GM19193 (cell line): ENCODE data around the gene SORL1.

Experiments
- POLR2A ChIP-seq: IDR thresholded peaks from 4 replicates; pipeline ENCODE4 v1.6.1; 2011; ENCODE audit not compliant: insufficient read depth, insufficient read length; ENCODE audit errors: extremely low read depth

Gene SORL1

DNA sequence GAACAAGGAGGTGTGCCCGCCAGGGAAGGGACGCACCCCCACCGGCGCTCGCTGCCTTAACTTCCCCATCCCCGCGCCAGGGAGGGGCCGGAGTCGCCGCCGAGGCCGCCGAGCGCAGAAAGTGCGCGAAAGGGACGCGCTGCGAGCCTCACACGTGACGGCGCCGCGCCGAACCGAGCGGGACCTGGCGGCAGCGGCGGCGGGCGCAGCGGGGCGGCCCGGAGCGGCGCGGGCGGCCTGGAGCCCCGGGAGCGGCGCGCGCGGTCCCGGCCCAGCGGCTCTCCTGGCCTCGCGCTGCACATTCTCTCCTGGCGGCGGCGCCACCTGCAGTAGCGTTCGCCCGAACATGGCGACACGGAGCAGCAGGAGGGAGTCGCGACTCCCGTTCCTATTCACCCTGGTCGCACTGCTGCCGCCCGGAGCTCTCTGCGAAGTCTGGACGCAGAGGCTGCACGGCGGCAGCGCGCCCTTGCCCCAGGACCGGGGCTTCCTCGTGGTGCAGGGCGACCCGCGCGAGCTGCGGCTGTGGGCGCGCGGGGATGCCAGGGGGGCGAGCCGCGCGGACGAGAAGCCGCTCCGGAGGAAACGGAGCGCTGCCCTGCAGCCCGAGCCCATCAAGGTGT, at the start of gene SORL1:
Gene SORL1, plus strand, starts transcription at position 329 of the 623 bp plus-strand sequence. Its CDS starts 18 bp downstream, at position 347.
- TF ChIP-seq POLR2A, result peak; percentile 72

GRCh38 chr11:121405646-121406045, 46.5 kb upstream of the SORL1 start:
- no peak for TF ChIP-seq POLR2A

DNA sequence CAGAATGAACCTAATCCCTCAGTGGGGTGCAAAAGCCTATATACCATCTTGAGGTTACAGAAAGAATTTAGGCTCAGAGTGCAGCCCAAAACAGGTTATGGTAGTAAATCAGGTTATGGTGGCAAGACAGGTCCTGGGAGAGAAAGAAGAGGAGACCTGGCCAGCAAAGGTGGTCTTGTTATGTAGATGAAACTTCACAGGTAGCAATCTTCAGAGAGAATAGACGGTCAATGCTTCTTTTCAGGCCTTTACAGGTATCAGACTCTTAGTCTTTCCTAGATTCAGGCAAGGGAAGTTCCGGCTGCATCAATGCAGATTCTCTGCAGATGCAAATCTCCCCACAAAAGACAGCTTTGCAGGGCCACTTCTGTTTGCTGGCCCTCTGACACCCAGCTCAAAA, 45.8 kb upstream of the SORL1 start:
- no peak for TF ChIP-seq POLR2A

DNA sequence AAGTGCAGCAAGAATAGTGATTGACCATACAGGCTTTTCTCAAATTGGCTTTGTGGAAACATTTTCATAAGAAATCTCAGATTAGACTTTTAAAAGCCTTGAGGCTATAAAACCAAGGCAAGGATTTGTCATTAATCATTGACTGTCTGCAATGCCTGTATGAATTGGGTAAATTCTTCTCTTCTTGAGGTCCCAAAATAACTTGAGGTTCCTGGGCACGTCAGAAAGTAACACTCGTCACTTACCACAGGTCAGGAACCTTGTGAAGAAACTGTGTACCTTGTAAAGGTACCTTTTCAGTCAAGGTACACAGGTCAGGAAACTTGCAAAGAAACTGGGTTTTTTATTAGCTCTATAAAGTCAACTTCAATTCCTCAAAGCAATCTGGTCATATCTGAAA, 43.3 kb upstream of the SORL1 start:
- no peak for TF ChIP-seq POLR2A

DNA sequence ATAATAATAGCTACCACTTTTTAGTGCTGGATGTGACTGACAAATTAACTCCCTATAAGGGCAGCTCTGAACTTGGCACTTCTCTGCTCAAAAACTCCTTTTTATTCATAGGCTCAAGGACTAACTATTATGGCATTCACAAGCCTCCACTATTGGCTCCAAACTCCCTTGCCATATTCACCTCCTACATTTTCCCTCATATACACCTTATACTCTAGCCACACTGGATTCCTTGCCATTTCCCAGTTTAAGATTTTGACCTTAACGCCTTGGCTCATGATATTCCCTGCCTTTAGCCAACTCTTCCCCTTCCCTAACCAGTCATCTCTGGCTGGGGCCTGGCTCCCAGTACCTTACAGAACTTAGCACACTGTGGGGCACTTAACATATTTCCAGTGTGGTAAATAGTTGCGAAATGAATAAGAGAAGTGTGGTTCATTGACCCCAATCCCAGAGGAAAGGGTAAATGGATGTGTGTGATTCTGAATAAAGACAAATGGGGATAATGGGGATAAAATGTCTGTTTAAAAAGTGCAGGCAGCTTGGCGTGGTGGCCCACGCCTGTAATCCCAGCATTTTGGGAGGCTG, 40.0 kb upstream of the SORL1 start:
- no peak for TF ChIP-seq POLR2A

DNA sequence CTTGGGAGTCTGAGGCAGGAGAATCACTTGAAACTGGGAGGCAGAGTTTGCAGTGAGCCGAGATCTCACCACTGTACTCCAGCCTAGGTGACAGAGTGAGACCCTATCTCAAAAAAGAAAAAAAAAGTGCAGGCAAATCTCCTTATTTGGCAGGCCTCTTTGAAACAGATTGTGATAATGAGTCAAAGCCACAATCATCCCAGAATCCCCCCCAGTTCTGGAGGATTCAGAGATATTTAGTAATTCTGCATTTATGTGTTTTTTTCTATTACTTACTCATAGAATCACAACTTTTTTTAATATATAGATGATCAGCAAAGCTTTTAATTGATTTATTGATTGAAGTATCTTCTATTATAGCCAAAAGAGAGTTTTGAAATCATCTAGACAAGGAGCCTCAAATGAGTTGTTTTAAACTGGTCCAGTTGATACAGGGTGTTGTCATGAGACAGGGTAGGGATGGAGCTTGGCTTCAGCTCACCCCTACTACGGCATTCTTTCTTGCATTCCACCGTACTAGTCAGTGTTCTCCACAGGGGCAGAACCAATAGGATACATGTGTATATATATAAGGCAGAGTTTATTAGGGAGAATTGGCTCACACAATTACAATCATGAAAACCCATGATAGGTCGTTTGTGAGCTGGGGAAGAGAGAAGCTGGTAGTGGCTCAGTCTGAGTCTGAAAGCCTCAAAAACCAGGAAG, 39.3 kb upstream of the SORL1 start:
- no peak for TF ChIP-seq POLR2A

- TF ChIP-seq POLR2A, result no peak
Measured at GRCh38 chr11:121414141-121414913, 37.8 kb upstream of the SORL1 start.

DNA sequence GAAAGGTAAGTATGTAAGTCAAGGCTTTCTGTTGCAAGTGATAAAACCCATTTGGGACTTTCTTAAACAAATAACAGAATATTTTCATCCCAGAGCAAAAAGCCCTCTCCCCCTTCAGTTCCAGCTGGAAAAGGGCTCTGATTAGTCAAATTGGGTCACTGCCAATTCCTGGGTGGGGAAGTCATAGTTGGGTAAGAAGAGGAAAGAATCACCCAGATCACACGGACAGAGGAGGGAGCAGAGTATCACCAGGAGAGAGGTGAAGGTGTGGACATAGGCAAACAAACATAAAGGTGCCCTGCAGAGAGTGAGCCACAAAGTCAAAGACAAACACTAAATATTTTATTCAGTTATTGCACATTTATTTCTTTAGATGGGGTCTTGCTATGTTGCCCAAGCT, 36.3 kb upstream of the SORL1 start:
- TF ChIP-seq POLR2A, result no peak

DNA sequence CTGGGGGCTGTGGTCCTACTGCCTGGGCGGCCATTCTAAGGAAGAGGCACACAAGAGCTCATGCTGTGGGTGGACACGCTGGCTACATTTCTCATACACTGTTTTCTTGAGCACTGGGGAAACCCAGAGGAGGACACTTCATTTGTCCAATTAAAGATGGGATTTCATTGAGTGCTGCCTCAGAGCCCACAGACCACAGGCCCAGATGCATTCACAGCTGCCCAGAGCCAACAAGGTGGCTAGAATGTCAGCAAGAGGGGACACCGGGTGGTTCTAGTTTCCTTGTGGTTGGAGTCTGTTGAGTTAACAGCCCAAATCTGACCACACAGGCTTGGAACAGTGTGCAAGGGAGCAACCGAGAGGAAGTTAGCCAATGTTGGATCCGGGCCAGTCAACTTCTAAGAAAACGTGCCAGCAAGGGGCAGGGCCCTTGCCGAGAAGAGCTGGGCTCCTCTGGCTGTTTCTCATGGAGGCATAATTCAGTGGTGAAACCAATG, 35.0 kb upstream of the SORL1 start:
- no peak for TF ChIP-seq POLR2A

DNA sequence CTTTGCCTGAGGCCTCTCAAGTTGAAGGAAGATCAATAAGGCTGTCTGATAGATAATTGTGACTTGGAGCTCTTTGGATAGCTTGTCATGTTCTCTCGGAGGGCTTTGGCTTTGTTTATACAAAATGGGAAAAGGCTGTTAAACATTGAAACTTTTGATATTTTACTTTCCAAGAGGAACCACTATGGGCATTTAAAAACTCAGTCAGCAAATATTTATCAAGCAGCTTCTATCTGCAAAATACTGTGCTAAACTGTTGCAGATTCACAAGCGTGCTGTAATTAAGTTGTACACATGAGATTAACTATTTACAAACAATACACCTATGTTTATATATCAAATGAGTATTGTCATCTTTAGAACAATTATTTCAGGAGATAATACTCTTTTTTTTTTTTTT, 34.5 kb upstream of the SORL1 start:
- TF ChIP-seq POLR2A, result no peak

GRCh38 chr11:121418625-121419114, 33.4 kb upstream of the SORL1 start:
- peak; percentile 29 for TF ChIP-seq POLR2A

DNA sequence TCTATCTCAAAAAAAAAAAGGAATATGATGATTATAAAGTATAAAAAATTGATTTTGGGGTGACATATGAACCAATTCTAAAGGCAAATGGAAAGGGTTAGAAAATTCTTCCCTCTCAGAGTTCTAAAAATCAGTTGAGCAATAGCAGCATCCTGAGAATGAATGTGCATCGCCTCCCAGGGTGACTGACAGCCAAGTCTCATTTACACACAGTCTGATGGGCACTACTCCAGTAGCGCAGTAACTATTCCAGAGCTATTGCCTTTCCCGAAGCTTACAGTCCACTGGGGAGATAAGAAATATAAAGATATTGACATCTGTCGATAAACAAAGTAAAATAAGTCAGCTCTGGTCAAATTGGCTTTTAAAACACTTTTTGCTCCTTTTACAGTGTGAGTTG, 32.3 kb upstream of the SORL1 start:
- TF ChIP-seq POLR2A, result no peak

- TF ChIP-seq POLR2A, result no peak
Measured at GRCh38 chr11:121420398-121420797, 31.7 kb upstream of the SORL1 start.

DNA sequence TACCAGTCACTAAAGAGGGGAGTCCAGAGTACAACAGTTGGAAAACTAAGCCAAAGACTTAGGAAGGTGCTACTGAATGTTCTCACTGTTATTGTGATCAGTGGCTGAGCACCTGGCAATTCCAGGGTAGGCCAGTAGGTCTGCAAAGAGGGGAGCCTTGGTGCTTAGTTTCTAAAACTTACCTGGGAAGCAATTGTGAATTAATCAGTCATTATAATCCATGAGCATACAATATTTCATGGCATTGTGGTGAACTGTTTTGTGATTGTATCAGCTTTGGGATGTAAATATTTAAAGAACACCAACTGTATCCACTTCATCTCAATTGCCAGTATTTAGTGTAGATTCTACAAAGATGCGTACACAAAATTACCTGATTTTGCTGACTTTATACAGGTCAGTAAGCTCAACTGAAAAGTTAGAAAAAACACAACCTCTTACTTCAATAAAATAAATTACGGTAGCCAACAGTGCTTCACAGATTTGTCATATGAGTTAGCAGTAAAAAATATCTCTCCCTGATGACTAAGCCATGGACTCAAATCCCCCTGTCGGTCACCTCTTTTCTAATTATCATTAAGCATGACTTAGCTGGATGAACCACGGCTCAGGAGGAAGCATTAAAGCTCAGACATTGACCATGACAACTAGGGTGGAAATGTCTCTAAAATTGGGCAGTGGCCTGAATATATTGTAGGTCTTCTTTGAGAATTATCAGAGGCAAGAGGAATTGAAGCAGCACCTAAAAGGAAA, 30.8 kb upstream of the SORL1 start:
- no peak for TF ChIP-seq POLR2A
